Nephron (organoid): ENCODE measurements around the gene SLC27A4.
A peak's percentile ranks its signal among the peaks of the same experiment; 100 is the strongest.
"Not testable (repeated sequence)": the region's sequence is repeated elsewhere in the genome, so short reads cannot be mapped to it uniquely, and the experiment has no call there.

Experiments
- H3K27ac Mint-ChIP-seq, 3 experiments: 2 replicates each; pipeline ENCODE4 v1.8.0; 2020; ENCODE audit warnings: mixed read lengths in 3 of 3, mild to moderate bottlenecking in 2 of 3, moderate library complexity in 1 of 3
- H3K27me3 Mint-ChIP-seq: 2 replicates; pipeline ENCODE4 v1.8.0; 2021; ENCODE audit warnings: low read depth, mild to moderate bottlenecking, moderate library complexity, mixed read lengths
- H3K36me3 Mint-ChIP-seq: 2 replicates; pipeline ENCODE4 v1.8.0; 2020; ENCODE audit warnings: low read depth, mixed read lengths
- H3K4me1 Mint-ChIP-seq: 2 replicates; pipeline ENCODE4 v1.8.0; 2020; ENCODE audit warnings: mixed read lengths
- H3K4me3 Mint-ChIP-seq, 3 experiments: 2 replicates each; pipeline ENCODE4 v1.8.0; 2020; ENCODE audit warnings: mild to moderate bottlenecking in 3 of 3, mixed read lengths in 3 of 3, moderate library complexity in 2 of 3
- H3K9me3 Mint-ChIP-seq: 2 replicates; pipeline ENCODE4 v1.8.0; 2020; ENCODE audit warnings: mixed read lengths
- CTCF ChIP-seq, 3 experiments: fragments of 200-600 bp; sonication (generic); IDR thresholded peaks; one replicate each; pipeline ENCODE4 v1.5.0; 2021; ENCODE audit warnings: antibody characterized with exemption in 3 of 3; ENCODE audit not compliant: unreplicated experiment in 3 of 3

The SLC27A4 gene

GRCh38 chr9:128333451-128333869 is 6.9 kb upstream of the SLC27A4 start:
- peaks cover 15% of the 10 kb centered on the region for H3K36me3 Mint-ChIP-seq
- no peak for TF ChIP-seq CTCF (IDR thresholded peaks at IDR 0.05; ENCODE audit: unreplicated experiment in 3 of 3)
- no peak overlapping the region for H3K27ac Mint-ChIP-seq
- H3K27me3 Mint-ChIP-seq = no peaks in the 10 kb centered on the region
- no peaks in the 10 kb centered on the region for H3K9me3 Mint-ChIP-seq
- no peaks in the 10 kb centered on the region for H3K4me1 Mint-ChIP-seq
- no peak overlapping the region for H3K4me3 Mint-ChIP-seq

GRCh38 chr9:128335161-128335560 is 5.2 kb upstream of the SLC27A4 start:
- Mint-ChIP-seq H3K27me3 (no peaks in the 10 kb centered on the region), H3K4me3 (no peak overlapping the region), H3K9me3 (no peaks in the 10 kb centered on the region), H3K4me1 (no peaks in the 10 kb centered on the region), H3K36me3 (peaks cover 15% of the 10 kb centered on the region), H3K27ac (no peak overlapping the region)
- TF ChIP-seq CTCF (IDR thresholded peaks at IDR 0.05; ENCODE audit: unreplicated experiment in 3 of 3) = no peak

- Mint-ChIP-seq H3K4me3 (no peak overlapping the region), H3K36me3 (peaks cover 15% of the 10 kb centered on the region), H3K4me1 (no peaks in the 10 kb centered on the region), H3K27ac (no peak overlapping the region), H3K27me3 (no peaks in the 10 kb centered on the region), H3K9me3 (no peaks in the 10 kb centered on the region)
- TF ChIP-seq CTCF (IDR thresholded peaks at IDR 0.05; ENCODE audit: unreplicated experiment in 3 of 3) = no peak
Observed at GRCh38 chr9:128335914-128336313, 4.4 kb upstream of the SLC27A4 start.

- Mint-ChIP-seq H3K9me3 (no peaks in the 10 kb centered on the region), H3K27me3 (no peaks in the 10 kb centered on the region), H3K4me1 (peaks cover 6% of the 10 kb centered on the region), H3K27ac (no peak overlapping the region), H3K36me3 (peaks cover 3% of the 10 kb centered on the region), H3K4me3 (no peak overlapping the region)
- no peak for TF ChIP-seq CTCF (IDR thresholded peaks at IDR 0.05; ENCODE audit: unreplicated experiment in 3 of 3)
Observed at GRCh38 chr9:128337936-128338335, 2.4 kb upstream of the SLC27A4 start.

GRCh38 chr9:128338852-128339614 is 1.3 kb upstream of the SLC27A4 start:
- not testable (repeated sequence) for H3K27me3 Mint-ChIP-seq, H3K36me3 Mint-ChIP-seq, H3K4me1 Mint-ChIP-seq, H3K9me3 Mint-ChIP-seq
- Mint-ChIP-seq H3K4me3 (peak overlapping the region; percentile 87 to 90 (median 87)), H3K27ac (peak overlapping the region in 1 of 3 experiments; percentile 71)

- no peak for TF ChIP-seq CTCF (IDR thresholded peaks at IDR 0.05; ENCODE audit: unreplicated experiment in 3 of 3)
- peak overlapping the region; percentile 95 to 97 (median 95) for H3K4me3 Mint-ChIP-seq
- H3K27ac Mint-ChIP-seq = peak overlapping the region; percentile 60 to 86 (median 72)
- no peaks in the 10 kb centered on the region for H3K27me3 Mint-ChIP-seq
- no peaks in the 10 kb centered on the region for H3K9me3 Mint-ChIP-seq
- peaks cover 6% of the 10 kb centered on the region for H3K4me1 Mint-ChIP-seq
- H3K36me3 Mint-ChIP-seq = peaks cover 13% of the 10 kb centered on the region
Observed at GRCh38 chr9:128340691-128341434, 536 bp downstream of the SLC27A4 start.
